ENCODE measurements around the gene PKP4. TPM values are rescaled to one million over a fixed set of nuclear protein-coding genes. Genes with fewer than 3 reads are reported as not detected.

PKP4 gene
- total RNA-seq, 4 donors from 2014 or later = 64.1 to 152 (median 90.2) TPM

- Histone ChIP-seq H3K27ac (no peak overlapping the region), H3K36me3 (peaks cover 70% of the 10 kb centered on the region), H3K9me3 (no peaks in the 10 kb centered on the region), H3K4me1 (no peaks in the 10 kb centered on the region), H3K4me3 (no peak overlapping the region), H3K27me3 (no peaks in the 10 kb centered on the region)
- no peak for DNase-seq (ENCODE audit: low spot score in 2 of 2)
- no peak for TF ChIP-seq EP300 (IDR thresholded peaks at IDR 0.05)
- 59% methylated on average over 5 of the region's 5 CpGs for WGBS
Observed at GRCh38 chr2:158665536-158666302, 209.0 kb downstream of the PKP4 start.

- Histone ChIP-seq H3K4me1 (no peaks in the 10 kb centered on the region), H3K36me3 (peaks cover 61% of the 10 kb centered on the region)
- WGBS = 74% methylated on average over 7 of the region's 8 CpGs
Observed at GRCh38 chr2:158666969-158667368, 210.2 kb downstream of the PKP4 start.

DNA sequence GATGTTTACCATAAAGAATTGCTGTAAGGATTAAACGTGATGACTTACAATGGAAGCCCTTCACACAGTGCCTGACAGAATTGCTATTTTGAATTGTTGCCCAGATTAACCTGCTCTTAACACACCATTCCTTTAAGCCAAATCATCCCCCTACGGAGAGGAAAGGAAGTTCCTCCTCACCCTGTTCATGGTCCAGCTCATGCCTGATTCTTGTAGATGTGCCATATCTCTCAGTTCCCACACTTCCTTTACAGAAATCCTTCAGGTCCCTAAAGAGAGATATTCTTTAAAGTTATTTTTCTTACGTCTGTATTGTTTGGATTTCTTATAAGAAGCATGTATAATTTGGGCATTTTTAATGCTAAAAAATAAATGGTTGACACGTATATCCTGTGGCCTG, 210.8 kb downstream of the PKP4 start:
- no peak overlapping the region for H3K27ac ChIP-seq
- no peak for TF ChIP-seq POLR2AphosphoS5 (IDR thresholded peaks at IDR 0.05)
- no peak for TF ChIP-seq POLR2A (IDR thresholded peaks at IDR 0.05)
- no peak for TF ChIP-seq EP300 (IDR thresholded peaks at IDR 0.05)
- TF ChIP-seq CTCF (IDR thresholded peaks at IDR 0.05) = no peak
- H3K4me1 ChIP-seq = no peaks in the 10 kb centered on the region
- H3K27me3 ChIP-seq = no peaks in the 10 kb centered on the region
- H3K4me3 ChIP-seq = no peak overlapping the region
- no peak for DNase-seq (ENCODE audit: low spot score in 2 of 2)
- no peaks in the 10 kb centered on the region for H3K9me3 ChIP-seq
- WGBS = 61% methylated on average over 4 of the region's 4 CpGs
- H3K36me3 ChIP-seq = peaks cover 55% of the 10 kb centered on the region

More at GRCh38 chr2:158666969-158667368, 210.2 kb downstream of the PKP4 start:
- no peaks in the 10 kb centered on the region for H3K9me3 ChIP-seq
- no peak overlapping the region for H3K4me3 ChIP-seq
- DNase-seq (ENCODE audit: low spot score in 2 of 2) = no peak
- no peak for TF ChIP-seq POLR2AphosphoS5 (IDR thresholded peaks at IDR 0.05)
- TF ChIP-seq CTCF (IDR thresholded peaks at IDR 0.05) = no peak
- no peak for TF ChIP-seq EP300 (IDR thresholded peaks at IDR 0.05)
- TF ChIP-seq POLR2A (IDR thresholded peaks at IDR 0.05) = no peak
- no peaks in the 10 kb centered on the region for H3K27me3 ChIP-seq
- H3K27ac ChIP-seq = peak overlapping the region; percentile 48

GRCh38 chr2:158668001-158668765, 211.4 kb downstream of the PKP4 start:
- no peaks in the 10 kb centered on the region for H3K27me3 ChIP-seq
- DNase-seq (ENCODE audit: low spot score in 2 of 2) = no peak
- H3K4me1 ChIP-seq = no peaks in the 10 kb centered on the region
- 67% methylated on average over 5 of the region's 5 CpGs for WGBS
- no peak overlapping the region for H3K27ac ChIP-seq
- H3K36me3 ChIP-seq = peaks cover 52% of the 10 kb centered on the region
- no peaks in the 10 kb centered on the region for H3K9me3 ChIP-seq
- TF ChIP-seq CTCF (IDR thresholded peaks at IDR 0.05) (no peak), EP300 (IDR thresholded peaks at IDR 0.05) (no peak), POLR2AphosphoS5 (IDR thresholded peaks at IDR 0.05) (no peak), POLR2A (IDR thresholded peaks at IDR 0.05) (no peak)
- H3K4me3 ChIP-seq = no peak overlapping the region

GRCh38 chr2:158670292-158670691, 213.5 kb downstream of the PKP4 start:
- H3K4me1 ChIP-seq = no peaks in the 10 kb centered on the region
- no peak for DNase-seq (ENCODE audit: low spot score in 2 of 2)
- peaks cover 57% of the 10 kb centered on the region for H3K36me3 ChIP-seq
- no peak for TF ChIP-seq CTCF (IDR thresholded peaks at IDR 0.05)
- TF ChIP-seq POLR2AphosphoS5 (IDR thresholded peaks at IDR 0.05) = no peak
- no peak for TF ChIP-seq POLR2A (IDR thresholded peaks at IDR 0.05)
- no peak for TF ChIP-seq EP300 (IDR thresholded peaks at IDR 0.05)
- 96% methylated on average over 3 of the region's 3 CpGs for WGBS
- no peaks in the 10 kb centered on the region for H3K9me3 ChIP-seq
- H3K27me3 ChIP-seq = no peaks in the 10 kb centered on the region
- no peak overlapping the region for H3K4me3 ChIP-seq
- H3K27ac ChIP-seq = no peak overlapping the region
